ENCODE results near the gene POLDIP3.
"Not testable (repeated sequence)": the region's sequence is repeated elsewhere in the genome, so short reads cannot be mapped to it uniquely, and the experiment has no call there.

Gene POLDIP3

GRCh38 chr22:42586381-42586780 lies 28.3 kb downstream of the POLDIP3 start:
- DNase-seq (ENCODE audit: low read depth): no peak
- TF ChIP-seq CTCF (IDR thresholded peaks at IDR 0.05; ENCODE audit: control insufficient read depth, extremely low read depth, insufficient read depth): no peak
- H3K4me3 ChIP-seq (ENCODE audit: low read depth, low read length): no peak overlapping the region

- DNase-seq (ENCODE audit: low read depth): no peak
- no peak for TF ChIP-seq CTCF (IDR thresholded peaks at IDR 0.05; ENCODE audit: control insufficient read depth, extremely low read depth, insufficient read depth)
These were observed 29.6 kb downstream of the POLDIP3 start for GRCh38 chr22:42585096-42585495.

GRCh38 chr22:42584364-42584940 lies 30.2 kb downstream of the POLDIP3 start:
- TF ChIP-seq CTCF (IDR thresholded peaks at IDR 0.05; ENCODE audit: control insufficient read depth, extremely low read depth, insufficient read depth): no peak
- no peak for DNase-seq (ENCODE audit: low read depth)
- no peak overlapping the region for H3K4me3 ChIP-seq (ENCODE audit: low read depth, low read length)

More at GRCh38 chr22:42585096-42585495, 29.6 kb downstream of the POLDIP3 start:
- H3K4me3 ChIP-seq (ENCODE audit: low read depth, low read length): no peak overlapping the region

- H3K4me3 ChIP-seq (ENCODE audit: low read depth, low read length): no peak overlapping the region
- no peak for TF ChIP-seq CTCF (IDR thresholded peaks at IDR 0.05; ENCODE audit: control insufficient read depth, extremely low read depth, insufficient read depth)
These were observed 31.7 kb downstream of the POLDIP3 start for GRCh38 chr22:42582987-42583386.

GRCh38 chr22:42581762-42582716 lies 32.6 kb downstream of the POLDIP3 start:
- TF ChIP-seq CTCF (IDR thresholded peaks at IDR 0.05; ENCODE audit: control insufficient read depth, extremely low read depth, insufficient read depth): no peak
- H3K4me3 ChIP-seq (ENCODE audit: low read depth, low read length): peak overlapping the region; percentile 71
- no peak for DNase-seq (ENCODE audit: low read depth)

More at GRCh38 chr22:42582987-42583386, 31.7 kb downstream of the POLDIP3 start:
- DNase-seq (ENCODE audit: low read depth): no peak

GRCh38 chr22:42581194-42581761 lies 33.4 kb downstream of the POLDIP3 start:
- DNase-seq (ENCODE audit: low read depth): not testable (repeated sequence)
- peak overlapping the region; percentile 71 for H3K4me3 ChIP-seq (ENCODE audit: low read depth, low read length)

- not testable (repeated sequence) for DNase-seq (ENCODE audit: low read depth); H3K4me3 ChIP-seq (ENCODE audit: low read depth, low read length)
These were observed 34.6 kb downstream of the POLDIP3 start for GRCh38 chr22:42580040-42580439.
